ENCODE data around the gene GDPD2. TPM values are rescaled to one million over a fixed set of nuclear protein-coding genes. Genes with fewer than 3 reads are reported as not detected.

The GDPD2 gene
- total and polyA plus RNA-seq, 11 donors: not detected

DNA sequence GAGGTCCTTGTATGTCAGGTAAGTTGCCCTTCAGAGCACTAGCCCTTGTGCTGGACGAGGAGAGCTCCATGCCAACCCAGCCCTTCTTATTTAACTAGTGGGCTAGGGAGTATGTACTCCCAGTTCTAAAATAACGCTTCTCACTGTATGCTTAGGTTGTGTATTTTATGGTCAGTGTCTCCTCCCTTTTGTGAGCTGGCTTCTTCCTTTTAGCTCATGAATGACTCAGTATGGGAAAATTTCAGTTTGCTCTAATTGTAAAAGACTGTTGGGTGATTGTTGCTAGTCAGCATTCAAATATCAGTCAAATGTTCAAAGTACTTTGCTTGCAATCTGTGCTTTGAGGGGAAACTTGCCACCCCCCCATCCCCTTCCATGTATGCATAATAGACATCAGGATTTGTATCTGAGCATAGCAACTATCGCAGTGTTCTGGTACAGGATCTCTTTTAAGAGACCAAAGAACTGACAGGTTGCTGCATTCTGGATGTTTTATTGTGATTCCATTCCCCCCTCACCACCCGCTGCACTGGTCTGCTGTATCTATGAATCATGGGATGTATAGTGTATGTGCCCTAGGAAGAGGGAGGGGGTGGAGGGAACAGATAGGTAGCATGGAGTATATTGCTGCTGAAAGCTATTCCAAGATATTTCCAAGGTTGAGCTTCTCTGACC lies 56.3 kb downstream of the GDPD2 start:
- no peaks in the 10 kb centered on the region for H3K36me3 ChIP-seq

DNA sequence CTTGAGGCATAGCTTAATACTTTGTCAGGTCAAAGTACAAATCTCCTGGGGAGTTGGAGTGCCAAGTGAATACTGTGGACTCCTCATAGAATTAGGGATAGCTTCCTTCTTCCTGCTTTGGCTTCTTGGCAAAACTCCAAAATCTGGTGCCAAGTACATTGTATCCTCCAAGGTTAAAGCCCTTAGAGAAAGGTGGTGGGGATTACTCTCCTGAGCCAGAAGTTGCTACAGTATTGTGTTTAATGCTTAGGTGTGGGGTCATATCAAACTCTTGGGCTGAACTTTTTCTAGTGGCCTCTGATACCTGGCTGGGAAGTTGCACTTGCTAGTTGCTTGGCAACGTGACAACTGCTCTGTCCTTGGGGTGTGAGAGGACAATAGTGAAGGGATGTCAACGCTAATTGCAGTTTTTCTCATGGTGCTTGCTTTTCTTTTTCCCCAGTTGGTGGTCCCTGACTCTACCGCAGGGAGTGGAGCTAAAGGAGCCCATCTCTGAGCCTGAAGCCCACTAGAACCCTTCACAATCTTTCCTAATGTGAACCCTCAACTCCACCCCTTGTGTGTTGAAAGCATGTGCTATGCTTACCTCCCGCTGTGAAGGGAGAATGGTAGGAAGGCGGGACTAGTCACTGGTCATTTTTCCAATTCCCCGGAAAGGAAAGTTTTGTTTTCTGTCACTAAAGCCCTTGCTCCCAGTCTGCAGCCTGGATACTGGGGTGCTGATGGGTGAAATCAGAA lies 57.0 kb downstream of the GDPD2 start:
- WGBS, 4 donors: 16 to 34% (median 25%) methylated on average over 6 of the region's 6 CpGs
- peak in 4 of 5 donors; percentile 6 to 54 (median 33) for DNase-seq
- no peak for TF ChIP-seq POLR2A (IDR thresholded peaks at IDR 0.05)
- TF ChIP-seq, protein P1, sequence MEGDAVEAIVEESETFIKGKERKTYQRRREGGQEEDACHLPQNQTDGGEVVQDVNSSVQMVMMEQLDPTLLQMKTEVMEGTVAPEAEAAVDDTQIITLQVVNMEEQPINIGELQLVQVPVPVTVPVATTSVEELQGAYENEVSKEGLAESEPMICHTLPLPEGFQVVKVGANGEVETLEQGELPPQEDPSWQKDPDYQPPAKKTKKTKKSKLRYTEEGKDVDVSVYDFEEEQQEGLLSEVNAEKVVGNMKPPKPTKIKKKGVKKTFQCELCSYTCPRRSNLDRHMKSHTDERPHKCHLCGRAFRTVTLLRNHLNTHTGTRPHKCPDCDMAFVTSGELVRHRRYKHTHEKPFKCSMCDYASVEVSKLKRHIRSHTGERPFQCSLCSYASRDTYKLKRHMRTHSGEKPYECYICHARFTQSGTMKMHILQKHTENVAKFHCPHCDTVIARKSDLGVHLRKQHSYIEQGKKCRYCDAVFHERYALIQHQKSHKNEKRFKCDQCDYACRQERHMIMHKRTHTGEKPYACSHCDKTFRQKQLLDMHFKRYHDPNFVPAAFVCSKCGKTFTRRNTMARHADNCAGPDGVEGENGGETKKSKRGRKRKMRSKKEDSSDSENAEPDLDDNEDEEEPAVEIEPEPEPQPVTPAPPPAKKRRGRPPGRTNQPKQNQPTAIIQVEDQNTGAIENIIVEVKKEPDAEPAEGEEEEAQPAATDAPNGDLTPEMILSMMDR (IDR thresholded peaks at IDR 0.05): no peak
- peak overlapping the region; percentile 53 to 87 (median 71) for H3K27ac ChIP-seq
- H3K4me1 ChIP-seq: peaks cover 0 to 48% (median 13%) of the 10 kb centered on the region in 12 donors
- H3K36me3 ChIP-seq: no peaks in the 10 kb centered on the region
- peaks cover 0 to 47% (median 0%) of the 10 kb centered on the region in 9 donors for H3K27me3 ChIP-seq
- intact Hi-C loops (cut with DNase I): loop anchor here in 2 of 10 donors (2.0 kb wide), 1 partner anchor 25 kb away; no protein-coding TSS in a partner anchor
- no peaks in the 10 kb centered on the region for H3K9me3 ChIP-seq
- peak; percentile 42 to 57 (median 44) for ATAC-seq
- H3K4me3 ChIP-seq: peak overlapping the region in 9 of 12 donors; percentile 8 to 42 (median 30)

More for the DNA sequence above, 56.3 kb downstream of the GDPD2 start:
- WGBS, 4 donors: 47 to 64% (median 55%) methylated on average over 4 of the region's 4 CpGs
- peak overlapping the region in 1 of 12 donors; percentile 4 for H3K4me3 ChIP-seq
- DNase-seq (no peak), ATAC-seq (peak in 2 of 4 donors; percentile 3 to 10)
- peaks cover 0 to 48% (median 13%) of the 10 kb centered on the region in 12 donors for H3K4me1 ChIP-seq
- intact Hi-C loops (cut with DNase I): no loop called here
- no peak for TF ChIP-seq POLR2A (IDR thresholded peaks at IDR 0.05)
- TF ChIP-seq, protein P1 (IDR thresholded peaks at IDR 0.05): no peak
- peak overlapping the region in 11 of 12 donors; percentile 5 to 87 (median 69) for H3K27ac ChIP-seq
- peaks cover 0 to 50% (median 0%) of the 10 kb centered on the region in 9 donors for H3K27me3 ChIP-seq
- H3K9me3 ChIP-seq: no peaks in the 10 kb centered on the region

DNA sequence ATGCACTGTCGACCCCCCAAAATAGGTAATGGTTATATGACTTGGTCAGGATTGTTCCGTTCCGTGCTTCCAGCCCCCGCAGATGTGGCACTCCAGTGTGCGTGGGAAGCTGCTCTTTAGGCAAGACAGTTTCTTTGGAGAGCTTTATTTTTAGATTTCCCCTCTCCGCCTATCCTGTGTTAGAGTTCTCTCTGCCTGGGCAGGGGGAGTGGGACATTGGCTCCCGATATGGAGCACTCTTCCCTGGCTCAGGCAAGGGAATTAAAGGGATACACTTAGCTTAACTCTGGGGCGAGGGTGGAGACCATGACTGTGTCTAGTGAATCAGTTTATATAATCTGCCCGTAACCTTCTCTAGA lies 57.5 kb downstream of the GDPD2 start:
- peak in 4 of 5 donors; percentile 46 to 62 (median 48) for DNase-seq
- 18 to 49% (median 27%) methylated on average over 9 of the region's 9 CpGs for WGBS, 4 donors

More for the DNA sequence above, 57.5 kb downstream of the GDPD2 start:
- H3K36me3 ChIP-seq: no peaks in the 10 kb centered on the region
- peak in 1 of 2 donors; percentile 43 for TF ChIP-seq POLR2A (IDR thresholded peaks at IDR 0.05)
- TF ChIP-seq, protein P1 (IDR thresholded peaks at IDR 0.05): no peak
- intact Hi-C loops (cut with DNase I): loop anchor here in 2 of 10 donors (2.0 kb wide), 1 partner anchor 26 kb away; no protein-coding TSS in a partner anchor
- ATAC-seq: peak; percentile 86 to 94 (median 88)
- no peaks in the 10 kb centered on the region for H3K9me3 ChIP-seq
- peaks cover 0 to 48% (median 0%) of the 10 kb centered on the region in 9 donors for H3K27me3 ChIP-seq
- H3K27ac ChIP-seq: peak overlapping the region; percentile 58 to 87 (median 71)
- H3K4me3 ChIP-seq: peak overlapping the region in 9 of 12 donors; percentile 8 to 42 (median 30)
- H3K4me1 ChIP-seq: peaks cover 0 to 48% (median 13%) of the 10 kb centered on the region in 12 donors

Measured in heart left ventricle (tissue), 16 donors.